ENCODE data around the gene GPR65. TPM values are rescaled to one million over a fixed set of nuclear protein-coding genes. Genes with fewer than 3 reads are reported as not detected.

GPR65 gene
- total and polyA plus RNA-seq, 9 of the 15 experiments (the other 6 are each of a cell fraction or from before 2014, with no cell fraction given): 0.03 to 0.11 (median 0.04) TPM; not detected in 6

GRCh38 chr14:87992718-87993628 lies 12.0 kb upstream of the GPR65 start, which contains the start of gene GALC (continued):
- TF ChIP-seq LCOR (CRISPR knock-in tag; IDR thresholded peaks at IDR 0.05) (0 out of 2 replicates have a peak, but pooled peaks have one; percentile 9), NUFIP1 (IDR thresholded peaks at IDR 0.05; ENCODE audit: partially characterized antibody) (no peak), TSHZ1 (CRISPR knock-in tag; IDR thresholded peaks at IDR 0.05) (no peak), ZNF507 (tag; conservative IDR thresholded peaks at IDR 0.05) (no peak), CTCF (IDR thresholded peaks at IDR 0.05 in 2 of 3, conservative IDR thresholded peaks at IDR 0.05 in 1 of 3; ENCODE audit: insufficient read depth in 2 of 3, low read depth in 1 of 3, low read length in 3 of 3) (peak in 1 of 3 experiments; percentile 16; a peak in 1 of 6 replicates), RNF219 (CRISPR knock-in tag; IDR thresholded peaks at IDR 0.05) (no peak), CBFB (CRISPR knock-in tag; IDR thresholded peaks at IDR 0.05) (peak; percentile 40; the same call in 1 of the 2 replicates), POLR2G (IDR thresholded peaks at IDR 0.05; ENCODE audit: low read depth, low read length) (peak; percentile 93), ZNF354B (CRISPR knock-in tag; IDR thresholded peaks at IDR 0.05) (no peak), SRF (CRISPR knock-in tag; IDR thresholded peaks at IDR 0.05) (no peak), ZNF764 (CRISPR knock-in tag; IDR thresholded peaks at IDR 0.05; ENCODE audit: low read depth) (no peak), SNIP1 (IDR thresholded peaks at IDR 0.05; ENCODE audit: low read depth) (no peak), GTF2A2 (tag; IDR thresholded peaks at IDR 0.05) (no peak), GATAD2B (IDR thresholded peaks at IDR 0.05; ENCODE audit: borderline replicate concordance) (no peak), NFXL1 (CRISPR knock-in tag; IDR thresholded peaks at IDR 0.05) (no peak), ARID2 (IDR thresholded peaks at IDR 0.05) (no peak), ZBTB2 (IDR thresholded peaks at IDR 0.05) (no peak)

All from K562 (cell line).